Raji (cell line): Measurements from ENCODE around the gene EPHA1.

Source experiments
- POLR2A ChIP-seq: IDR thresholded peaks from 2 replicates; pipeline ENCODE4 v1.6.1; 2011; ENCODE audit warnings: low read depth, low read length, control low read depth; ENCODE audit not compliant: insufficient read depth

EPHA1 gene

DNA sequence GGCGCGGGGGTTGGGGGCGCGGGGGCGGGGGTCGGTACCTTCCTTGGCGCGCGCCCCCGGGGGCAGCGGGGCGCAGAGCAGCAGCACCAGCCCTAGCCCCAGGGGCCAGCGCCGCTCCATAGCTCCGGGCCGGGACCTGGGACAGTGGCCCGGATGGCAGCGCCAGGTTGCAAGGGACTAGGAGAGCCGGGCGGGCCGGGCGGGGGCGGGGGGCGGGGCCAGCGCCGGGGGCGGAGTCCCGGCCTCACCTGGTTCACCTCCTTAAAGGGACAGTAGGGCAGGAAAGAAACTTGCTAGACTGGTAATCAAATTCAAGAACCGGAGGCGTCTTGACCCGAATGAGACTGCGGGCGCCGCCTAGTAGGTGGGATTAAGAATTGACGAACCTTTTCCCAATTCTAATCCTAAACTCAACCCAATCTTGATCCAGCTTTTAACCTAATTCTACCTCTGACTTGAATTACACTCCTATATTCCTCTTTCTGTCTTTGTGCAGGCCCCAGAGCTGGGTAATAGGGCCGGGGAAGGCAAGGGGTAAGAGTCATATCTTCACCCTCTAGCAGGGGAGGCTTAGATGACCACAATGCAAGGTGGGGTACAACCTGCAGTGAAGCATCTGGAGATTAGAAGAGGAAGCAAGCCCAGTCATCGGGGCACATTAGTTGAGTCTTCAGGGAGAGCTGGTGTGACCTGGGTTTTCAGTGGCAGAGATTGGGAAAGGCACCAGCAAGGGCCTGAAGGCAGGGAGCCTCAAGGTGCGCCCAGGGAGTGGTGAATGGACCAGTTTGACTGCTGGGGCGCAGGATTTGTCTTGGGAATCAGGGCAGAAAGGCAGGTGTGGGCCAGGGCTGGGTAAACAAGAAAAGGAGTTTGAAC lies at the start of gene EPHA1:
Gene EPHA1, minus strand, starts transcription at position 171 of the 876 bp plus-strand sequence. Its CDS starts 51 bp downstream, at position 120.
- TF ChIP-seq POLR2A, result no peak

DNA sequence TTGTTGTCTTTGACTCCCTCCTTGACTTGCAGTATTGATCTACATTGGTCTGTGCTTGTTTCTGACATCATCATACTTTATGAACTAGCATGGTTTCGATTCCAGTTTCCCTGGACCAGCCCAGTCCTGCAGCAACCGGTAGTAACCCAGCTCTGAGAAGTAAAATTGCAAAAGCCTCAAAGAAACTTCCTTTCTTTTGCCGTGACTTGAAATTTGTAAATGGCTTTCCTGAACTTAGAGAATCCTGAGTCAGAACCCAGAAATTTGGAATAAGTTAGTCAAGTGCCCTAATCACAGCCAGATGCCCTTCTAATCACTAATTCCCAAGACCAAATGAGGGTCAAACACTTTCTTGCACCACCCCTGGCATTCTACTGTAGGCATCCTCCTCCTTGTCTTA lies 49.6 kb upstream of the EPHA1 start:
- no peak for TF ChIP-seq POLR2A

DNA sequence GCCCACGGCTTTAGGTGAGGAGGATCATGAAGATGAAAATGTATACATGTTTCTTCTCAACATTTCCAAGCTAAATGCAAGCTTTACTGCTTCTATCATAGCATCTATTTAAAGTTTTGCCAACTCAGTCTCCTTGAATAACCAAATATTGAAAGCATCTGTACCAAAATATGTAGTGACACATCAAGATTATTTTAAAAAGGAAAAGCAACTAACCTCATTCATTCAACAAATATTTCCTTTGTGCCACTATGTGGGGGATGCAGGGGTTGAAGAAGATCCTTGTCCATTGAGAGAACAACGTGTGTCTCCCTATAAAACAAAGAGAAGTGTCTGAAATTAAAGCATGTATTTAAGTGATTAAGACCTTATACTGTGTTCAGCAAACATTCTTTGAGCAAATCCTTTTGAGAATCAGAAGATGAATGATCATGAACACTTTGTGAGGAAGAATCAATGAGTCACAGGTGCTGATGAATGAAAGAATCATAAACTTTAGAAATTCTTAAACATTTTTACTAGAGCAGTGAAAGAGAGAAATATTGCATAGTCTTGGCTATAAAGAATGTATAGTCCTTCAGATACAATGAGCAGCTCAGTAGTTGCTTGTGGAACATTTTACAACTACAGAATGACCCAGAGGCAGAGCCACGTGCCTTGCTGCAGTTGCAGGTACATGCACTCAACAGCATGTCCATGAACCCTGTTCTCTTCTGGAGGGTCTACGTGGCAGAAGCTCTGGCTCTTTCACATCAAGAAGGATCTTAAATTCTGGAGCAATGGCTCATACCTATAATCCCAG lies 48.5 kb upstream of the EPHA1 start:
- TF ChIP-seq POLR2A, result no peak

DNA sequence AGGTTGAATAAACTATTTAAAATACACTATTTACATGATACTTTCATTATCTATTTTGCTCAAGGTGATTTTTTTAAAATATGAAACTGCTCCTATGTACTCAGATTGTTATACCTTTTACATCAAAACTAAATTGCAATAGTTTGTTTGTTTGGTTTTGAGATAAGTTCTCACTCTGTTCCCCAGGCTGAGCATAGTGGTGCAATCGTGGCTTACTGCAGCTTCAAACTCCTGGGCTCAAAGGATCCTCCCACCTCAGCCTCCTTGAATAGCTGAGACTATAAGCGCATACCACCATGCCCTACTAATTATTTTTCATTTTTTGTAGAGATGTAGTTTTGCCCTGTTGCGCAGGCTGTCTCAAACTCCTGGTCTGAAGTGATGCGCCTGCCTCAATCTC lies 47.3 kb upstream of the EPHA1 start:
- TF ChIP-seq POLR2A, result no peak

DNA sequence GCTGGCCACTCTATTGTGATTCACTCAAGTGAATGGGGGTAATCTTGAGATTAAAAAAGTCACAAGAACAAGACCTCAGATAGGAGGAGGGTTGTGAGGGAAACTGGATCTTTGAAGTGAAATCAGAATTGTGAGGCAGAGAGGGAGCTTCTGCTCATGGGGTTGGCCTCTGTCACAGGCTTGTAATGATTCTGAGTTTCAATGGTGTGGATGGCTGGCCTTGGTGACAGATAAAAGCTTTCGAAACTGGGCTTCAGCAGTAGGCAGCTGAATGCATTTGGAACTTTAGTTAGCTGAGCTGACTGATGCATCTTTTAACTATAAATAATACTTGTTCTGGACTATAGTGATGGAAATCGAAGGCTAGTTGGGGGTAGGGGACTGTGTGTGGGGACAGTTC lies 46.8 kb upstream of the EPHA1 start:
- no peak for TF ChIP-seq POLR2A

DNA sequence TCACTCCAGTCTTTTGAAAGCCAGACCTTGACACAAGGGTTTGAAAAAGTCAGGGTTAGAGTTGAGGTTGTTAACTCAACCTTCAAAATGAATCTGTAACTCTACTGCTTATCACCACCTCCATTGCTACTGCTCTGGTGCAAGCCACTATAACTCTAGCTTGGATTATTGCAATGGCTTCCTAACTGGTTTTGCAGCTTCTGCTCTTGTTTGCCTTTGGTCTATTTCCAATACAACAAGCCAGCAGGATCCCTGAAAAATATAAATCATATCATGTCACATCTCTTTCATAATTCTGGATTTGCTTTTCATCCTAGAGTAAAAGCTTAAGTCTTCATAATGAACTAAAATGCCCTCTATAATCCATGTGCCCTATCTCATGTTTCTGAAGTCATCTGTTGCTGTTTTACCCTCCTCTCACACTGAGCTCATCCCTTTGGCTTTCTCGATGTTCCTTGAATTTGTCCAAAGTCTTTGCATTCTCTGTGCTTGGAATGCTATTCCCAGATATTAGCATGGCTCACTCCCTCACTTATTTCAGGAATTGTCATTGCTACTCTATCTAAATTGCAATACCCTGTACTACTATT lies 45.5 kb upstream of the EPHA1 start:
- no peak for TF ChIP-seq POLR2A

DNA sequence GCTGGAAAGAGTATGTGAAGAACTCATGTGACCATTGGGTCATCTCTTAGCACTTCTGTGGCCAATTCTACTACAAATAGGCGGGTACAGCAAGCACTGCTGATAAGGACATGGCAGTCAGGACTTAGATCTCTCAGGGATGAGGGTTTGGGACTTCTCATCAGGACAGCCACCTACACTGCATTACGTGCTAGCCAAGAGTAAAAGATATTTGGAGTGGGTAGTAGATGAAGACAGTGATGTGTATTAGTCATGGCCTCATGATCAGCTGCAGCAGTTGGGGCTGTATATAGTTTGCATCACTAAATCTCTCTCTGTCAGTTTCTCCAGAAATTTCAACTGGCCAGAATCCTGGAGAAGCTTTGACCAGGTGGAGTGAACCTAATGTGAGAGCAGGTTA lies 43.8 kb upstream of the EPHA1 start:
- no peak for TF ChIP-seq POLR2A

DNA sequence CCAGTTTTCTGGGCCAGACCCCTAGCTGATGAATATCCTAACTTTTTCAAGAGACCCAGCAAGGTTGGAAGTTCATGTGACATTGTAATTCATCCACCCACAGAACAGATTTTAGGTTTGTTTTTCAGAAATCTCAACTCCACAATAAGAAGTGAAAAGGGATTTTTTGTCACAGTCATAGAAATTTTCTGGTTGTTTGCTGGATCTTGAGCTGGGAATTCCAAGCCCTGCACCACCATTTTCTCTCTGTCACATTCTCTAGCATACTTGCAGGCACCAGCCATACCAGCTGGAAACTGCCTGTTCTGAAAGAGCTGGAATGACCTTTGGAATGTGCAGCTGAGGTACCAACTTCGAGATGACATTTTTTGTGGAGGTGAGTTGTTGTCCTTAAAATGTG lies 43.1 kb upstream of the EPHA1 start:
- TF ChIP-seq POLR2A, result no peak

DNA sequence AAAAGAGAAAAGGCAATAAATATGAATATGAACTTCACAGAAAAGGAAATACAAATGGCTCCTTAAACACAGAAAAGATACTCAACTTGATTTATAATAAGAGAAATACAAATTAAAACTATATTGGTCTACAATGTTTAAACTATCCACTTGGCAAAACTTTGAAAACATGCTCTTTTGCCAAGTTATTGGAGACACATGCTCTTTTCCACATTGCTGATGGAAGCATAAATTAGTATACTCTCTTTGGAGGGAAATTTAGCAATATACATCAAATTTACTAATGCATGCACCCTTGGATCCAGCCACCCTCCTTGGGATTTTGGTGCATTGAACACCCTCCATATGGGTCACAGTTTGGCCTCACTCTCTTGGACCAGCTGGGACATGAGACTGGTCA lies 42.5 kb upstream of the EPHA1 start:
- TF ChIP-seq POLR2A, result no peak

DNA sequence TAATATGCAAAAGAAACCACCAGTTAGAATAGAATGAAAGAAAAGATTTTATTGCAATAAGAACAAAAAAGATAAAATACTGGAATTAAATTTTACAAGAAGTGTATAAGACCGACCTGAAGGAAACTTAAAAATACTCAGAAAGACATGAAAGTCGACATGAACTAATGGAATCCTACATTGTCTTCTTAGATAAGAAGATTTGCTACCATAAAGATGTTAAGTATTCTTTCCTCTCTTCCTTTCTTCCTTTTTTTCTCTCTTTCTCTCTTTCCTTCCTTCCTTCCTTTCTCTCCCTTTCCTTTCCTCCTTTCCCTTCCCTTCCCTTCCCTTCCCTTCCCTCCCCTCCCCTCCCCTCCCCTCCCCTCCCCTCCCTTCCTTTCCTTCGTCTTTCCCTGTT lies 41.1 kb upstream of the EPHA1 start:
- TF ChIP-seq POLR2A, result no peak

DNA sequence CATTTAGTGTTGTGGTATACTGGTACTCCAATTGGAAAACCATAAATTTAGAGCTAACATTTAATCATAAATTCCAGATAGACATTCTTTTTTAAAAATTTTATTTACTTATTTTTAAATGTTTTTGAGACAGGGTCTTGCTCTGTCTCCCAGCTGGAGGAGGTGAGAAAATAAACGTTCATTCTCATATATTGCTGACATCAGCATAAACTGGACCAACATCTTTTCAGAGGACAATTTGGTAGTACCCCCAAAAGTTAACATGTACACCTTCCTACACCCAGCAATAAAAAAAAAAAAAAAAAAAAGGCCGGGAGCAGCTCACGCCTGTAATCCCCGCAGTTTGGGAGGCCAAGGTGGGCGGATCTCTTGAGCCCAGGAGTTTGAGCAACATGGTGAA lies 39.8 kb upstream of the EPHA1 start:
- TF ChIP-seq POLR2A, result no peak

DNA sequence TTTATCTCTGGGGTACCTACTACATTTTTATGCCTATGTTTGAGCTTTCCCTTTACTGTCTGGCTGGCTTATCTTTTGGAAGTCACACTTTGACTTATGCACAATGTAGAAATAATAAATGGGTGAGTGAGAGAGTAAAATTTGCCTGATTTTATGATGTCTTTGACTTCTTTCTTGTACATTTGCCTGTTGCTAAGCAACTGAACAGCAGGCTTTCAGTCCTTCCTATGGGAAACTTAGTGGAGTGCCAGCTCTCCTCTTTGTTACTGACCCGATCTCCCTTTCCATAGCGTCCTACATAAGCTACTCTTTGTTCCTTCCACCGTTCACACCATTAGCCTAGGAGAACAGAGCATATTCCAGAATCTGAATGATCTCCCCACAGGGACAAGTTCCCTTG lies 38.8 kb upstream of the EPHA1 start:
- no peak for TF ChIP-seq POLR2A

DNA sequence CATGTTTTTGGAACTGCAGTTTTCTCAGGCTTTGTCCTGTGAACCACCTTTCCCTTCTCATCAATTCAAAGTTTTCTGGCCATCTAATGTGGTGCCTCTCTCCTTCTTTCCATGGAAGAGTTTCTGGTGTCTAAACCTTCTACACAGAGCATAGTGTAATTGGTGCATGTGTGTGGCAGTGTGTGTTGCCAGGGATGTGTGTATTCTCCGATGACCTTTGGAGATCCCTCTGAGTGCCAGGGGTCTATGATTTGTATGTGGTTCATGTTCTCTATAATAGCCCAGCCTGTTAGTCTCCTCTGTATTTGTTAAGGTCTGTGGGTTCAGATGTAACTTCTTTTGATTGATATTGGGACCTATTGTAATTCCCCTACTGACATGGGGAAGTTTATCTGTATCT lies 36.1 kb upstream of the EPHA1 start:
- TF ChIP-seq POLR2A, result no peak

DNA sequence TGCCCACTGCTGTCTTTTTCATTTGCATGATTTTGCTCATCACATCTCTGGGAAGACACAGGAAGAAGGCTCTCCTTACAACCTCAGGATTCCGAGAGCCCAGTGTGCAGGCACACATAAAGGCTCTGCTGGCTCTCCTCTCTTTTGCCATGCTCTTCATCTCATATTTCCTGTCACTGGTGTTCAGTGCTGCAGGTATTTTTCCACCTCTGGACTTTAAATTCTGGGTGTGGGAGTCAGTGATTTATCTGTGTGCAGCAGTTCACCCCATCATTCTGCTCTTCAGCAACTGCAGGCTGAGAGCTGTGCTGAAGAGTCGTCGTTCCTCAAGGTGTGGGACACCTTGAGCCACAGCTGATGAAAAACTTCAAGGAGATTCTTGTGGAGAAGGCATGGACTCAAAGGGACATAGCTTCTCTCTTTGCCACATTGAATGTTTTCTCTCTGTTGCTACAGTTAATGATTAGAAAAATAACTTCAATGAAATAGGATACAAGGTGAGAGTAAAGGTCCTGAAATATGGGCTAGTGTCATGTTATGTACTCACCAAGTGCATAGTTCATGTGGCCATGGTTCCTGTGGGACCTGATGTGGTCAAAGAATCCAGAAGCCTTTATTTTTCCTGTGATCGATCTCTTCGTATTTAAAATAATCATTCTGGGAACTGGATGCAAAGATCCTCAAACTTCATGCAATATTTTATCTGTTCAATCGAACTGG lies 35.6 kb upstream of the EPHA1 start:
- TF ChIP-seq POLR2A, result no peak

DNA sequence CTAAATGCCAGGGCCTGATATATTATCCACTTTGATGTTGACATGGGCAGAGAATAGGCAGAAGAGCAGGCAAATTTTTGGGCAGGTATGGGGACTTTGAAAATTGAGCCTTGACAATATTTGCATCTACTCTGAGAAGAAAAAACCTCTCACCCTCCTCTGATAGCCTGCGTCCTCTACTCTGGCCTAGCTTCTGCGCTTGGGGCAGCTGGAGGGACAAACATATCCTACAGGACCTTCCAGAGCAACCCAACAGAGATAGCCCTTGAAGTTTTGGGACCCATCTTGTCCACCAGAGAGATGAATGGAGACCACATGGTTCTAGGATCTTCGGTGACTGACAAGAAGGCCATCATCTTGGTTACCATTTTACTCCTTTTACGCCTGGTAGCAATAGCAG lies 34.5 kb upstream of the EPHA1 start, which contains the start of gene TAS2R60:
Gene TAS2R60, plus strand, starts transcription at position 301 of the 400 bp plus-strand sequence. Its CDS starts 0 bp downstream, at position 301.
- no peak for TF ChIP-seq POLR2A

DNA sequence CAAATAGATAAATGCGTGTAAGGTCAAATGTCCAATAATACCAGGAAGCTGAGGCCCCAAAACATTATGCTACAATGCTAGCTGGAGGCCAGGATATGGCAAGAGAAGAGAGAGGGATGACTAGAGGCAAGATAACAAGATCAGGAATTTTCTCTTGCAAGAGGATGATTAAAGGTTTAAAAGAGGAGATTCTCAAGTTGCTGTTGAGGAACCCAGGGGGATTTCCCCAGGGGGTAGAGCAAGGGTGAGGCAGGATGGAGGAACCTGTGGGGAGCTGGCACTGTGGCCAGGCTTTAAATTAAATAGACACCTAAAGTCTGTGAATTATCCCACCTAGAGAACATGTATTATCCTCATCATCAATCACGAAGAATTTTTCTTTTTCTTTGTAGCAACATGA lies 31.2 kb upstream of the EPHA1 start:
- no peak for TF ChIP-seq POLR2A

DNA sequence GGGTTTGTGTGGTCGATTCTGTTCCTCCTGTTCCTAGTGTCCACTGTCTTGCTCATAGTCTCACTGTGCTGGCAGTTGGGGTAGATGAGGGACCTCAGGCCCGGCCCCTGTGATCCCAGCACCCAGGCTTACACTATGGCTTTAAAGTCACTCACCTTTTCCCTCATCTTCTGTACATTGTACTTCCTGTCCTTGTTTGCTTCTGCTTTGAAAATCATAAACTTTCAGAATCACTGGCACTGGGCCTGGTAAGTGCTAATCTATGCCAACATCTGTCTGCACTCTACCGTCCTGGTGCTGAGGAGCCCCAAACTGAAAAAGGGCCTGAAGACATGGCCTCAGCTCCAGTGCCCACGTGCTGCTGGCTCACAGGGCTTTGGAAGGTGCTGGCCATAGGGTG lies 28.9 kb upstream of the EPHA1 start:
- TF ChIP-seq POLR2A, result no peak
